GM18861 (cell line): ENCODE results near the gene EDC4.
"Not testable (repeated sequence)": the region's sequence is repeated elsewhere in the genome, so short reads cannot be mapped to it uniquely, and the experiment has no call there.

Source experiments
- ATAC-seq: cut with Tn5 transposase; IDR thresholded peaks from one replicate; pipeline ENCODE4 v1.9.1; 2021; ENCODE audit not compliant: unreplicated experiment

Gene EDC4

GRCh38 chr16:67897231-67897630 lies 24.4 kb downstream of the EDC4 start:
- no peak for ATAC-seq

GRCh38 chr16:67901734-67902133 lies 28.9 kb downstream of the EDC4 start:
- no peak for ATAC-seq

GRCh38 chr16:67902831-67903230 lies 30.0 kb downstream of the EDC4 start:
- ATAC-seq = no peak

- no peak for ATAC-seq
Measured at GRCh38 chr16:67907397-67908180, 34.7 kb downstream of the EDC4 start.

GRCh38 chr16:67909056-67909742 lies 36.3 kb downstream of the EDC4 start:
- ATAC-seq = no peak

- no peak for ATAC-seq
Measured at GRCh38 chr16:67910158-67910557, 37.3 kb downstream of the EDC4 start.

- no peak for ATAC-seq
Measured at GRCh38 chr16:67914758-67915495, 42.1 kb downstream of the EDC4 start.

GRCh38 chr16:67915496-67915769 lies 42.6 kb downstream of the EDC4 start:
- not testable (repeated sequence) for ATAC-seq

- ATAC-seq = no peak
Measured at GRCh38 chr16:67915831-67916723, 43.2 kb downstream of the EDC4 start.

- ATAC-seq = no peak
Measured at GRCh38 chr16:67917140-67917851, 44.4 kb downstream of the EDC4 start.

- ATAC-seq = no peak
Measured at GRCh38 chr16:67917852-67918236, 45.0 kb downstream of the EDC4 start.

GRCh38 chr16:67919622-67920221 lies 46.9 kb downstream of the EDC4 start:
- no peak for ATAC-seq

GRCh38 chr16:67922221-67922620 lies 49.4 kb downstream of the EDC4 start:
- ATAC-seq = no peak

GRCh38 chr16:67922740-67923139 lies 49.9 kb downstream of the EDC4 start:
- no peak for ATAC-seq

- no peak for ATAC-seq
Measured at GRCh38 chr16:67923414-67924116, 50.7 kb downstream of the EDC4 start.

- ATAC-seq = no peak
Measured at GRCh38 chr16:67924140-67924906, 51.5 kb downstream of the EDC4 start.

- ATAC-seq = no peak
Measured at GRCh38 chr16:67926181-67926750, 53.4 kb downstream of the EDC4 start.
